ENCODE results near the gene ARHGAP24. TPM values are rescaled to one million over a fixed set of nuclear protein-coding genes. Genes with fewer than 3 reads are reported as not detected.
"Not testable (repeated sequence)": the region's sequence is repeated elsewhere in the genome, so short reads cannot be mapped to it uniquely, and the experiment has no call there.

ARHGAP24 gene
- total RNA-seq, 4 donors from 2014 or later: 12.1 to 60.8 (median 18.9) TPM

GRCh38 chr4:85889314-85889713 lies 414.4 kb downstream of the ARHGAP24 start:
- intact Hi-C loops (cut with DNase I; ENCODE audit: low total_unique reads): no loop called here
- no peak for DNase-seq
- H3K4me3 ChIP-seq: no peak overlapping the region
- H3K4me1 ChIP-seq: no peaks in the 10 kb centered on the region
- no peaks in the 10 kb centered on the region for H3K9me3 ChIP-seq
- H3K27me3 ChIP-seq: no peaks in the 10 kb centered on the region
- H3K27ac ChIP-seq: no peak overlapping the region
- TF ChIP-seq, protein P1, sequence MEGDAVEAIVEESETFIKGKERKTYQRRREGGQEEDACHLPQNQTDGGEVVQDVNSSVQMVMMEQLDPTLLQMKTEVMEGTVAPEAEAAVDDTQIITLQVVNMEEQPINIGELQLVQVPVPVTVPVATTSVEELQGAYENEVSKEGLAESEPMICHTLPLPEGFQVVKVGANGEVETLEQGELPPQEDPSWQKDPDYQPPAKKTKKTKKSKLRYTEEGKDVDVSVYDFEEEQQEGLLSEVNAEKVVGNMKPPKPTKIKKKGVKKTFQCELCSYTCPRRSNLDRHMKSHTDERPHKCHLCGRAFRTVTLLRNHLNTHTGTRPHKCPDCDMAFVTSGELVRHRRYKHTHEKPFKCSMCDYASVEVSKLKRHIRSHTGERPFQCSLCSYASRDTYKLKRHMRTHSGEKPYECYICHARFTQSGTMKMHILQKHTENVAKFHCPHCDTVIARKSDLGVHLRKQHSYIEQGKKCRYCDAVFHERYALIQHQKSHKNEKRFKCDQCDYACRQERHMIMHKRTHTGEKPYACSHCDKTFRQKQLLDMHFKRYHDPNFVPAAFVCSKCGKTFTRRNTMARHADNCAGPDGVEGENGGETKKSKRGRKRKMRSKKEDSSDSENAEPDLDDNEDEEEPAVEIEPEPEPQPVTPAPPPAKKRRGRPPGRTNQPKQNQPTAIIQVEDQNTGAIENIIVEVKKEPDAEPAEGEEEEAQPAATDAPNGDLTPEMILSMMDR (IDR thresholded peaks at IDR 0.05): no peak
- TF ChIP-seq POLR2A (IDR thresholded peaks at IDR 0.05): no peak
- no peaks in the 10 kb centered on the region for H3K36me3 ChIP-seq

DNA sequence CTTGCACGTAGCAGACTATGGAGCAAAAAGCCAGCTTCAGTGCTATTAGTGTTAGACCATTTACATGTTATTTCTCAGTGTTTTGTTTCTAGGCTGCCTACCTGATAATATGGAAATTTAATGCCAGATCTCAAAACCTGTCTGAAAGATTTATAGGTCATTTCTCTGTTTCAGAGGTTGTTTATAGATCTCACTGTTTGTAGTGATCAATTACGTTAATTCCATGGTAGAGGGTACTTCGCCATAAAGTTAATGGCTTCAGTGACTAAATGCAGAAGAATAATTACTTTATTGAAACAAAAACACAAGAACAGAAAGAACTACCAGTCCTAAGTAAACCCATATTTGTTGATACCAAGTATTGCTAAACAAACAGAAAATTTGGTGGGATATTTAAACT lies 420.8 kb downstream of the ARHGAP24 start:
- H3K27ac ChIP-seq: no peak overlapping the region
- no peaks in the 10 kb centered on the region for H3K4me1 ChIP-seq
- no peaks in the 10 kb centered on the region for H3K9me3 ChIP-seq
- no peak for DNase-seq
- intact Hi-C loops (cut with DNase I; ENCODE audit: low total_unique reads): no loop called here
- no peaks in the 10 kb centered on the region for H3K27me3 ChIP-seq
- no peaks in the 10 kb centered on the region for H3K36me3 ChIP-seq
- H3K4me3 ChIP-seq: no peak overlapping the region
- TF ChIP-seq POLR2A (IDR thresholded peaks at IDR 0.05): no peak
- TF ChIP-seq, protein P1 (IDR thresholded peaks at IDR 0.05): no peak

DNA sequence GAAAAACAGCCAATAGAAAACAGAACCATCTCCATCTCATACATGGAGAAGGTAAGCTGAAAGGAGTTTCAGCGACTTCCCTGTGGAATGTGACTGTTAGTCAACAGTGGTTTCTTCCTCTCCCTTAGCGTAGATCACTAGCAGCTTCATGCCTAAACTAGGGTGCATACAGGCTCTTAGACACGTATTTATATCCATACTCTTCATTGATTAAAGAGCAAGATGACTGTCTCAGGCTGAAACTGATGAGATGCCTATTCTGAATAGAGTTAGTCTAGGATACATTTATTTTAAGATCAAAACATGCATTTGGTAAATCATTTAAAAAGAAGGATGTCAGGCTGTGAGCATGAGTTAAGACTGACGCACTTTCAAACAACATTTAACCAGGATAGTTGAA lies 423.3 kb downstream of the ARHGAP24 start:
- DNase-seq: no peak
- no peak overlapping the region for H3K4me3 ChIP-seq
- H3K4me1 ChIP-seq: no peaks in the 10 kb centered on the region
- no peaks in the 10 kb centered on the region for H3K9me3 ChIP-seq
- intact Hi-C loops (cut with DNase I; ENCODE audit: low total_unique reads): no loop called here
- TF ChIP-seq, protein P1 (IDR thresholded peaks at IDR 0.05): no peak
- no peak for TF ChIP-seq POLR2A (IDR thresholded peaks at IDR 0.05)
- H3K27me3 ChIP-seq: no peaks in the 10 kb centered on the region
- no peak overlapping the region for H3K27ac ChIP-seq
- no peaks in the 10 kb centered on the region for H3K36me3 ChIP-seq

GRCh38 chr4:85901500-85901899 lies 426.6 kb downstream of the ARHGAP24 start:
- Histone ChIP-seq H3K27ac (no peak overlapping the region), H3K27me3 (no peaks in the 10 kb centered on the region), H3K9me3 (no peaks in the 10 kb centered on the region), H3K4me1 (no peaks in the 10 kb centered on the region), H3K36me3 (no peaks in the 10 kb centered on the region), H3K4me3 (no peak overlapping the region)
- no peak for DNase-seq
- no peak for TF ChIP-seq POLR2A (IDR thresholded peaks at IDR 0.05)
- TF ChIP-seq, protein P1 (IDR thresholded peaks at IDR 0.05): no peak
- intact Hi-C loops (cut with DNase I; ENCODE audit: low total_unique reads): no loop called here

DNA sequence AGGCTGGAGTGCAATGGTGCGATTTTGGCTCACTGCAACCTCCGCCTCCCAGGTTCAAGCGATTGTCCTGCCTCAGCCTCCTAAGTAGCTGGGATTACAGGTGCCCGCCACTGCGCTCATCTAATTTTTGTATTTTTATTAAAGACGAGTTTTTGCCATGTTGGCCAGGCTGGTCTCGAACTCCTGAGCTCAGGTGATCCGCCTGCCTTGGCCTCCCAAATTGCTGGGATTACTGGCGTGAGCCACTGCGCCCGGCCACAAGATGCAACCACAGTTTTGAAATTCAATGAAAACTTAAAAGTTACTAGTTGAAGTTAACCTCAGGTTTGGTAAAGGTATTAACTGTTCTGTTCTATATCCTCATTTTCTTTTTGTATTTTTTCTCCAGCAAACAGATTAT lies 427.7 kb downstream of the ARHGAP24 start:
- H3K36me3 ChIP-seq; H3K27ac ChIP-seq; H3K27me3 ChIP-seq; H3K4me1 ChIP-seq; H3K9me3 ChIP-seq; H3K4me3 ChIP-seq; DNase-seq; intact Hi-C loops (cut with DNase I; ENCODE audit: low total_unique reads): not testable (repeated sequence)

GRCh38 chr4:85905761-85906160 lies 430.8 kb downstream of the ARHGAP24 start:
- H3K36me3 ChIP-seq: no peaks in the 10 kb centered on the region
- H3K4me1 ChIP-seq: no peaks in the 10 kb centered on the region
- H3K4me3 ChIP-seq: no peak overlapping the region
- no peak for TF ChIP-seq POLR2A (IDR thresholded peaks at IDR 0.05)
- TF ChIP-seq, protein P1 (IDR thresholded peaks at IDR 0.05): no peak
- H3K9me3 ChIP-seq: no peaks in the 10 kb centered on the region
- no peaks in the 10 kb centered on the region for H3K27me3 ChIP-seq
- intact Hi-C loops (cut with DNase I; ENCODE audit: low total_unique reads): no loop called here
- no peak overlapping the region for H3K27ac ChIP-seq
- DNase-seq: no peak
